GF-D8 (cell line): Measurements from ENCODE around the gene GPC1.

Experiments used
- DNase-seq: peaks from one replicate; lab custom pipeline; 2025; lab: John Stamatoyannopoulos, UW

The GPC1 gene

DNA sequence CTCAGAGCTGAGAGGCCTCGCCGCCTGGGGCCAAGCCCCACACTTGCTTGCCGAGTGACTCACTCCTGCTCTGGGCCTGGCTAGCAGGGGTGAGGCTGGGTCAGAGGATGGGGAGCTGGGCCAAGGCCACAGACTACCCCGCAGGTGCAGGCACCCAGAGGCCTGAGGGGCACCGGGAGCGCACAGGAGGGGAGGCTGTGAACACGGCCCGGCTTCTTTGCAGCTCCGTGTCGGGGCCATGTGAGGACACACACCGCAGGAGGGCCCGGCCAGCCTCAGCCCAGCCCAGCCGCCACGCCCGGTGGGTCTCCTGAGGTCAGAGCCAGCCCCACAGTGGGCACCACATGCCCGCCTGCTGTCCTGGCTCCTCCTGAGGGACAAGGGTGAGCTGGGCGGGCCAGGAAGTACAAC lies 8.4 kb downstream of the GPC1 start:
- DNase-seq = no peak

- DNase-seq = no peak
Observed at GRCh38 chr2:240444464-240444863, 9.0 kb downstream of the GPC1 start.

GRCh38 chr2:240445961-240446663 lies 10.6 kb downstream of the GPC1 start:
- DNase-seq = no peak

- no peak for DNase-seq
Observed at GRCh38 chr2:240446664-240447175, 11.3 kb downstream of the GPC1 start.

DNA sequence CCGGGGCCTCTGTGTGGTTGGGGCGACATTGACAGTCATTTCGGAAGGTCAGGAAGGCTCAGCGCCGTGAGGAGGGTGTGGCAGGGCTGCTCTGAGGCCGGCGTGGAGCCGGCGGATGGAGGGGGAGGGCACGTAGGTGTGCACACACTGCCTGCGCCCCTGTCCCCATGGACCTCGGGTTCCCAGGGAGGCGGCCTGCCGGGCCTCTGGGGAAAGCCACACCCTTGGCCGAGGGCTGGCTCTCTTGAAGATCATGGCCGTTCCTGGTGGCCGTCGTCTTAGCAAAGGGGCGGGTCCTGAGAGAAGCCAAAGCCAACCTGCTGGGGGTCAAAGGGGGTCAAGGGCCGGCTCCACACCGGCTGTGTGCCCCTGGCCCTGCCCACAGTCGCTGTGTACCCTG lies 11.9 kb downstream of the GPC1 start:
- no peak for DNase-seq

DNA sequence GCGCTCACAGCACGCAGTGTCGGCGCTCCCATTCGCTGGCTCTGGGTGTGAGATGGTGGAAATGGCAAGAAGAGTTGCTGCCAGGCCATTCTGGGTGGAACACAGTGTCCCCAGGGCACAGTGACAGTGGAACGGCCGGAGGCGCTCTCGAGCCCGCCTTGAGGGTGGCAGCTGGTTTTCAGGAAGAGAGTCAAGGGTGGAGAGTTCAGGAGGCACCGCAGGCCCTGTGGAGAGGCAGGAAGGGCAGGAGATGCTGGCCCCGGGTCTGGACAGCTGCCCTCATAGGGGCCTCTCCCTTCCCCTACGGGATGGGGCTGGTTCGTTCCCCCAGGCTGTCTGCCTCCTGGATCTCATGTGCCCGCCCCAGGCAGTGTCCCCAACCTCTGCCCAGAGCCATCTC lies 12.5 kb downstream of the GPC1 start:
- no peak for DNase-seq

DNA sequence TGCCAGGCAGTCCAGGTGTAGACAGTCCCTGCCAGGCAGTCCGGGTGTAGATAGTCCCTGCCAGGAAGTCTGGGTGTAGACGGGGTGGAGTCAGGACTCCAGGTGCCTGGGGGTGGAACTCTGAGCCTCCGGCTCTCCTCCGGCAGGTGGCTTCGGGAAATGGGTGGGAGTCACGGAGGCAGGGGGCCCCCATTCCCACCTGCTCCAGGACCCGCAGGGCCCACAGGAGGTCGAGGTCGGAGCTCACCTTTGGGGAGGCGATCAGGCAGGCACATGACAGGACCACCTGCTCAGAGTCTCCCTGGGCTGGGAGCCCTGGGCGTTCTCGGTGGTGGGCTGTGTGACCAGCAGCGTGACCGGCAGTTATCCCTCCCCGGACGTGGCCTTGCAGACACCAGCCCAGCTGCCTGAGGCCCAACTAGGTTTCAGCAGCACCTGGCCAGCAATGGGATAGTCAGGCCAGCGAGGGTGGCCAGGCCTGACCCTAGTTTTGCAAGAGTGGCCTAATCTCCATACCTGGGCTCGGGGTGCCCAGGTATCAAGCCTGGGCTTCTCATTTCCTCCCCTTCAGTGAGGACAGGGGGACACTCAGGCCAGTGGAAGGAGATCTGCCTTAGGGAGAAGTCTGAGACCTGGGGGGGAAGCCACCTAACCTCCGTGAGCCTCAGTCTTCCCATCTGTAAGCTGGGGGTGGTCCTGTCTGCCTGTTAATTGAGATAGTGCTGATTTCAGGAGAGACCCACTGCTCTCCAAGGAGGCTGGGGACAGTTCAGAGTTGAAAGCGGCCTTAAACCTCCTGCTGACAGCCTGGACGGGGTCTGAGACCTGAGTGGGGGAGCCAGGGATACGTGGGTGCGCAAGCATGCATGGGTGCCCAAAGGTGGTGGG lies 13.2 kb downstream of the GPC1 start:
- no peak for DNase-seq

GRCh38 chr2:240449764-240450531 lies 14.5 kb downstream of the GPC1 start:
- DNase-seq = no peak

- no peak for DNase-seq
Observed at GRCh38 chr2:240450532-240451107, 15.2 kb downstream of the GPC1 start.

- no peak for DNase-seq
Observed at GRCh38 chr2:240451108-240451611, 15.7 kb downstream of the GPC1 start.

DNA sequence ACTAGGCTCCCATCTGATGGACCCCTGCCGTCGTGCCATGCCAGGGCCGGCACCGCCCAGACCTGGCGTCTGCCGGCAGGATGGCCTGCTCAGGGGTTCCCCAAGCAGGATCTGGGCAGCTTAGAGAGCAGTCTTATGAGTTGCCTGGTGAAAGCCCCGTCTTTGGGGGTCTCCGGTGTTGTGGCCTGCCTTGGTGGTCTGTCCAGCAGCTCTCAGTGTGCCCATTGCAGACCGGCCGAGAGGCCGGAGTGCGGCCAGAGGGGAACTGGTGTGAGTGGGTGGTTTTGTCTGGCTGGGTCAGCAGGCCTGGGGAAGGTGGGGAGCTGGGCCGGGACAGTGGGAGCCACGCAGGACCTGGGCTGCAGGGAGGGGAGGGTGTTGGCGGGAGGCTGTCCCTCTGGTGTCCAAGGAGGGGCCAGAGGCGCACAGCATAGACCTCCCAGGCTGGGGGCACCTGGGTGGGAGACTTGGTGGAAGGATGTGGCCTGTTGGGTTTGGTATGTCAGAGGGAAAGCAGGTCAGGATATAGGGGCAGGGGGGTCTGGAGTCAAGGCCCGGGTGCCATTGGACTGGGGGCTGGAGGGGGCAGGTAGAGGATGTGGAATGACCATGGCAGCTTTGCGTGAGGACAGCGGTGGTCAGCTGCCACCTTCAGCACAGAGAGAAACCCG lies 16.5 kb downstream of the GPC1 start:
- no peak for DNase-seq

DNA sequence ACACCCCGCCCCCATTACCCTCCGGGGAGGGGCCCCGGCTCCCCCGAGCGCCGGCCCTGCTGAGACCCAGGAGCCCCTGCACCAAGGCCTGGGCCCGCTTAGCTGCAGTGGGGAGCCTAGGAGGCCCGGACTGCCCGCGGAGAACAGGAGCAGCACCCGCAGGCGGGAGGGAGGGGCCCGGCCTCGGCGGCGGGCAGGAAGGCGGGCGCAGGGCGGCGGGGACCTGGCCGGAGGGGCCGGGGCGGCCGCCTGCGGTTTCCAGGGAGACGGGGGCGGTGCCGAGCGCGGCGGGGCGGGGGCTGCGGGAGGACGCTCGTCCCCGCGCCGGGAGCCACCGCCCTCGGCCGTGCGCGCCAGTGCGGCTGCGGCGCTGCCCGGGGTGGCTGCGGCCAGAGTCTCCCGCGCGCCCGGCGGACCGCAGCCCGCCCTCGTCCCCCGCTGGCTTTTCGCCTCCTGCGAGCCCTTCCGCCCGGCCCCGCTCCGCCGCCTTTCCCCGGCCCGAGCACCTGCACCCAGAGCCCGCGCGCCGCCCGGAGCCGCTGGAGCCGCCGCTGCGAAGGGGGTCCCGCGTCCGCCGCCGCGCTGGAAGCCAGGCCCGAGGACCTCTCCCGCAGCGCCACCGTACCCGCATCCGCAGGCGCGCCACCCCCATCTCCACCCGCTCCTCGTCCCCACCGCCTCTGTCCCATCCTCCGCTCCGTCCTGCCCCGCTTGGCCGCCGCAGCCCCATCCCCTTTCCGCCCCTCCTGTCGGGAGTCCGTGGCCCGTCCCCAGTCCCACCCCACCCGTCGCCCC lies 17.2 kb downstream of the GPC1 start:
- no peak for DNase-seq

DNA sequence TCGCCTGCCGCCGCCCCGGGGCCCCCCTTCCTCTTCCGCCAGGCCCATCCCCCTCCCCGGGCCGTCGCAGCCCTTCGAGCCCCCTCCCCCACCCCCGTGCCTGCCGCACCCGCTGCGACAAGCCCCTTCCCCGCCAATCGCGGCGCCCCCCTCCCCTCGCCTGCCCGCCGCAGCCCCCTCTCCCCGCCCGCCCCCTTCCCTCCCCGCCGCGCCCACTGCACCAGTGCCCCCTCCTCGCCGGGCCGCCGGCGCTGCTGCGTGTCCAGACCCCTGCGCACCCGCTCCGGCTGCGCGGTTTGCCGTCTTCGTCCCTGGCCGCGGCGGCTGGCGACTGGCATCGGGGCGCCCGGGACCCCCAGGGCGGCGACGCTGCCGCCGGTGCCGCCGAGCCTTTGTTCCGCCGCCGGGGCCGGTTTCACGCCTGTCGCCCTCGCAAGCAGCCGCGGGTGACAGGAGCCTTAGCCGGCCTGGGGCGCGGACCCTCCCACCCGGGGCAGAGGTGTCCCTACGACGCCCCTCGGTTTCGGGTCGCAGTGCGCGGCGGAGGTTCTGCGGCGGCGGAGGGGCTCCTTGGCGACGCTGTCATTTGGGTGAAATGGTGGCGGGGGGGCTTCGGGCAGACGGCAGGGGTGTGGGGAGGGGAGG lies 18.1 kb downstream of the GPC1 start:
- DNase-seq = no peak

GRCh38 chr2:240454106-240454901 lies 18.8 kb downstream of the GPC1 start:
- no peak for DNase-seq

DNA sequence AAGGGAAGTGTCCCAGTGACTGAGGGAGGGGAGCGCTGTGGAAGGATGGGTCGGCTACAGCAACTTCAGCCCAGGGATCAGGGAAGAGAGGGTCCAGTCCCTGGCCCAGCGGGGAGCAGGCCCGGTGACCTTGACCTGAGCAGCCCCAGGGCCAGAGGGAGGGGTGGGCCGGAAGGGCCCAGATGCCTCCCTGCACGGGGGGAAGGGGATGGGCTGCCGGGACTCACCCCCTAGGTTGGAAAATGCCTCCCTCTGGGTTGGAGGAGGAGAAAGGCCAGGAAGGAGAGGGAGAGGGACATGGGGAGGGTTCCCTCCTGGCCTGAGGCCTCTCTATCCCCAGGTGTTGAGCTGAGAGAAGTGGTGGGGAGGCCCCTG lies 19.8 kb downstream of the GPC1 start:
- no peak for DNase-seq

- no peak for DNase-seq
Observed at GRCh38 chr2:240455647-240456446, 20.4 kb downstream of the GPC1 start.

DNA sequence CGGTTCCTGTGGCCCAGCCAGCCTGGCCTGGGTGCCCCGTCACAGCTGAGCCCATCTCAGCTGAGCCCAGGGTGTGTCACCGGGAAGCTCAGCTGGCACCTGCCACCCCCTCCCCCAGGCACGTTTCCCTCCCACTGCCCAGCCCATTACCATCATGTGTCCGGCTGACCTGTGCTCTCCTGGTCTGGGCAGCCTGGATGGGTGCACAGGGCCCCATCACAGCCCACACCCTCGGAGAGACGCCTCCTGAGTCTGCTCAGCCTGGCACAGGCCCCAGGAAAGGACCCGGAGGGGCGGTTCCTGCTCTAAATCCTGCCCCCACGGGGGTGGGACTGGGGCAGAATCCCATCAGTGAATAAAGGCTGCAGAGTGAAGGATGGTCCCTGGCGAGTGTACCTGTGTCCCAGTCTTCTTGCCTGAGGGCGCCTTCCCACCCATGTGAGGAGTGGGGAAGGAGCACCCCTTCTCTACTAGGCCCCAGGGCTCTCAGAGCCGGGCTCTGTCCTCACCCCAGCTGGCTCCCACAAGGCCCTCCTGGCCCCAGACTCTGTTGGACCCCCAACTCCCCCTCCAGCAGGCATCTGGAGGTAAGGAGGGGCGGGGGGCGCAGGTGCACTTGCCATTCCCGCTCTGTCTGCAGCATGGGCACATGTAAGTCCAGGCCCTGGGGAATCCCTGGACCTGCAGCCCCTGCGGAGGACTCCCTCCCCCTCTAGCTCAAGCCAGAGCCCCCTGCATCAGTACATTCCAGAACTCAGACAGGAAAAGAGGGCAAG lies 21.2 kb downstream of the GPC1 start:
- no peak for DNase-seq
